ENCODE data around the gene FRMD4A.
"Not testable (repeated sequence)": the region's sequence is repeated elsewhere in the genome, so short reads cannot be mapped to it uniquely, and the experiment has no call there.

DNA sequence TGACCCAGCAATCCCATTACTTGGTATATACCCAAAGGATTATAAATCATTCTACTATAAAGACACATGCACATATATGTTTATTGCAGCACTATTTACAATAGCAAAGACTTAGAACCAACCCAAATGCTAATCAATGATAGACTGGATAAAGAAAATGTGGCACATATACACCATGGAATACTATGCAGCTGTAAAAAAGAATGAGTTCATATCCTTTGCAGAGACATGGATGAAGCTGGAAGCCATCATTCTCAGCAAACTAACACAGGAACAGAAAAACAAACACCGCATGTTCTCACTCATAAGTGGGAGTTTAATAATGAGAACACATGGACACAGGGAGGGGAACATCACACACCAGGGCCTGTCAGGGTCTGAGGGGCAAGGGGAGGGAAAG lies 434.6 kb downstream of the FRMD4A start:
- TF ChIP-seq FOXM1 (IDR thresholded peaks at IDR 0.05; ENCODE audit: borderline replicate concordance); CTBP1 (IDR thresholded peaks at IDR 0.05; ENCODE audit: borderline replicate concordance); L3MBTL2 (conservative IDR thresholded peaks at IDR 0.05); FOXK2 (IDR thresholded peaks at IDR 0.05); SP1 (IDR thresholded peaks at IDR 0.05); ARNT (IDR thresholded peaks at IDR 0.05); TARDBP (IDR thresholded peaks at IDR 0.05); NFRKB (IDR thresholded peaks at IDR 0.05); SUZ12 (IDR thresholded peaks at IDR 0.05); ELF4 (IDR thresholded peaks at IDR 0.05): not testable (repeated sequence)
- TF ChIP-seq, protein P1, sequence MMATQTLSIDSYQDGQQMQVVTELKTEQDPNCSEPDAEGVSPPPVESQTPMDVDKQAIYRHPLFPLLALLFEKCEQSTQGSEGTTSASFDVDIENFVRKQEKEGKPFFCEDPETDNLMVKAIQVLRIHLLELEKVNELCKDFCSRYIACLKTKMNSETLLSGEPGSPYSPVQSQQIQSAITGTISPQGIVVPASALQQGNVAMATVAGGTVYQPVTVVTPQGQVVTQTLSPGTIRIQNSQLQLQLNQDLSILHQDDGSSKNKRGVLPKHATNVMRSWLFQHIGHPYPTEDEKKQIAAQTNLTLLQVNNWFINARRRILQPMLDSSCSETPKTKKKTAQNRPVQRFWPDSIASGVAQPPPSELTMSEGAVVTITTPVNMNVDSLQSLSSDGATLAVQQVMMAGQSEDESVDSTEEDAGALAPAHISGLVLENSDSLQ (IDR thresholded peaks at IDR 0.05), result not testable (repeated sequence)
